PC-3 (cell line): ENCODE results near the gene FRMD5.

ENCODE experiments used
- EZH2 ChIP-seq: fragments of 300-600 bp; sonication (generic); IDR thresholded peaks from one replicate; pipeline ENCODE4 v1.6.1; 2017; ENCODE audit warnings: antibody characterized with exemption, mild to moderate bottlenecking, low read length; ENCODE audit not compliant: unreplicated experiment
- EZH2phosphoT487 ChIP-seq: fragments of 300-600 bp; sonication (generic); IDR thresholded peaks from 2 replicates; pipeline ENCODE4 v1.6.1; 2018; ENCODE audit warnings: mild to moderate bottlenecking, antibody characterized with exemption, low read length, borderline replicate concordance
- TF ChIP-seq, protein P1 (sequence below): fragments of 300-600 bp; sonication (generic); conservative IDR thresholded peaks from 2 replicates; pipeline ENCODE4 v1.5.1; 2017; ENCODE audit warnings: antibody characterized with exemption, low read depth, mild to moderate bottlenecking, low read length

DNA sequence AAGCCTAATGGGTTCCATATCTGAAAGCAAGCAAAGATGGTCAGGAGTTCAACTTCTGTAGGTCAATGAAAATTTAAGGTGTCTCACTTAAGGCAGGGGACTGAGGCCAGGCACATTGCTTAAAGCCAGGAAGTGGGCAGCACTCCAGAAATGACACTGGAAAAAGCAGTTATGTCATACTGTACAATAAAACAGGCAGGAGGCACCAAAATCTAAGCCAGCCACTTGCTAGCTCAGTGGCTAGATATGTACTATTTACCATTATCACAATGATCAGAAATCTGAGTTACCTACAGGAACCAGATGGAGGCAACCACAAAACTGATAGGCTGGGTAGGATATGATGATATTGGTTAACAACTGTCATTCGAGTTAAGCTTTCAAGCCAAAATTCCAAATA lies 57.3 kb downstream of the FRMD5 start:
- TF ChIP-seq, protein P1, sequence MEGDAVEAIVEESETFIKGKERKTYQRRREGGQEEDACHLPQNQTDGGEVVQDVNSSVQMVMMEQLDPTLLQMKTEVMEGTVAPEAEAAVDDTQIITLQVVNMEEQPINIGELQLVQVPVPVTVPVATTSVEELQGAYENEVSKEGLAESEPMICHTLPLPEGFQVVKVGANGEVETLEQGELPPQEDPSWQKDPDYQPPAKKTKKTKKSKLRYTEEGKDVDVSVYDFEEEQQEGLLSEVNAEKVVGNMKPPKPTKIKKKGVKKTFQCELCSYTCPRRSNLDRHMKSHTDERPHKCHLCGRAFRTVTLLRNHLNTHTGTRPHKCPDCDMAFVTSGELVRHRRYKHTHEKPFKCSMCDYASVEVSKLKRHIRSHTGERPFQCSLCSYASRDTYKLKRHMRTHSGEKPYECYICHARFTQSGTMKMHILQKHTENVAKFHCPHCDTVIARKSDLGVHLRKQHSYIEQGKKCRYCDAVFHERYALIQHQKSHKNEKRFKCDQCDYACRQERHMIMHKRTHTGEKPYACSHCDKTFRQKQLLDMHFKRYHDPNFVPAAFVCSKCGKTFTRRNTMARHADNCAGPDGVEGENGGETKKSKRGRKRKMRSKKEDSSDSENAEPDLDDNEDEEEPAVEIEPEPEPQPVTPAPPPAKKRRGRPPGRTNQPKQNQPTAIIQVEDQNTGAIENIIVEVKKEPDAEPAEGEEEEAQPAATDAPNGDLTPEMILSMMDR = no peak
- TF ChIP-seq EZH2 = no peak
- TF ChIP-seq EZH2phosphoT487 = no peak
